Activated CD8-positive, alpha-beta memory T cell treated with anti-CD3 and anti-CD28 coated beads, Interleukin-2, amount 10 ng/mL, durations not matched to agents 7 days and 5 days (primary cell): Measurements from ENCODE around the gene CAMTA1. TPM values are rescaled to one million over a fixed set of nuclear protein-coding genes. Genes with fewer than 3 reads are reported as not detected.
"Not testable (repeated sequence)": the region's sequence is repeated elsewhere in the genome, so short reads cannot be mapped to it uniquely, and the experiment has no call there.

Experiments
- ATAC-seq: fragments of 150-1000 bp; cut with Tn5 transposase; one replicate; pipeline ENCODE4 v1.10.0; 2021; ENCODE audit warnings: moderate library complexity
- CTCF ChIA-PET: fragments of 350-600 bp; sonication (Branson Sonifier 250); formaldehyde crosslinking; loops from one replicate; lab custom pipeline; 2021; ENCODE audit warnings: antibody characterized with exemption; lab: Charles Lee
- DNase-seq: peaks from one replicate; pipeline ENCODE4 v3.0.0-alpha.2; 2020
- H3K27ac Mint-ChIP-seq: one replicate; pipeline ENCODE4 v1.8.0; 2021; ENCODE audit warnings: mild to moderate bottlenecking, mixed read lengths
- H3K27me3 Mint-ChIP-seq: one replicate; pipeline ENCODE4 v1.8.0; 2021; ENCODE audit warnings: mixed read lengths
- H3K36me3 Mint-ChIP-seq: one replicate; pipeline ENCODE4 v1.8.0; 2021; ENCODE audit warnings: mild to moderate bottlenecking, mixed read lengths
- H3K4me1 Mint-ChIP-seq: one replicate; pipeline ENCODE4 v1.8.0; 2021; ENCODE audit warnings: mixed read lengths
- H3K4me3 Mint-ChIP-seq: one replicate; pipeline ENCODE4 v1.8.0; 2021; ENCODE audit warnings: mild to moderate bottlenecking, moderate library complexity, mixed read lengths
- H3K9me3 Mint-ChIP-seq: one replicate; pipeline ENCODE4 v1.8.0; 2022; ENCODE audit warnings: low read depth, mixed read lengths
- total RNA-seq, 2 experiments: library from RNA; stranded (reverse); gene quantifications; one replicate each; pipeline ENCODE4 v1.2.3, GENCODE V29; 2021

CAMTA1 gene
- total RNA-seq, 2 experiments from 2014 or later: 42.8 to 43.2 TPM

- H3K27ac Mint-ChIP-seq: no peak overlapping the region
- ATAC-seq: no peak
These were observed 17.2 kb downstream of the CAMTA1 start for GRCh38 chr1:6802454-6802853.

GRCh38 chr1:6802893-6803292 is 17.6 kb downstream of the CAMTA1 start:
- H3K4me1 Mint-ChIP-seq: peaks cover 21% of the 10 kb centered on the region
- no peak for ATAC-seq
- no peak overlapping the region for H3K27ac Mint-ChIP-seq
- no peaks in the 10 kb centered on the region for H3K27me3 Mint-ChIP-seq
- DNase-seq: no peak
- H3K36me3 Mint-ChIP-seq: no peaks in the 10 kb centered on the region
- H3K4me3 Mint-ChIP-seq: no peak overlapping the region
- no peaks in the 10 kb centered on the region for H3K9me3 Mint-ChIP-seq
- CTCF ChIA-PET: interaction anchor here (1.1 kb wide), 1 partner anchor 267 kb away, joined by 3 read pairs; no protein-coding TSS in a partner anchor

More at GRCh38 chr1:6802454-6802853, 17.2 kb downstream of the CAMTA1 start:
- Mint-ChIP-seq H3K36me3 (no peaks in the 10 kb centered on the region), H3K27me3 (no peaks in the 10 kb centered on the region), H3K9me3 (no peaks in the 10 kb centered on the region), H3K4me1 (peaks cover 21% of the 10 kb centered on the region), H3K4me3 (no peak overlapping the region)
- CTCF ChIA-PET: interaction anchor here (1.1 kb wide), 1 partner anchor 268 kb away, joined by 3 read pairs; no protein-coding TSS in a partner anchor
- DNase-seq: no peak

- Mint-ChIP-seq H3K36me3 (no peaks in the 10 kb centered on the region), H3K27me3 (no peaks in the 10 kb centered on the region), H3K9me3 (no peaks in the 10 kb centered on the region), H3K27ac (no peak overlapping the region), H3K4me1 (peaks cover 21% of the 10 kb centered on the region), H3K4me3 (no peak overlapping the region)
- CTCF ChIA-PET: interaction anchor here (1.1 kb wide), 1 partner anchor 267 kb away, joined by 3 read pairs; no protein-coding TSS in a partner anchor
- no peak for DNase-seq
- ATAC-seq: no peak
These were observed 18.1 kb downstream of the CAMTA1 start for GRCh38 chr1:6803357-6803756.

GRCh38 chr1:6805004-6805416 is 19.8 kb downstream of the CAMTA1 start:
- CTCF ChIA-PET: no interaction called here
- Mint-ChIP-seq H3K27ac (no peak overlapping the region), H3K27me3 (no peaks in the 10 kb centered on the region), H3K9me3 (no peaks in the 10 kb centered on the region), H3K36me3 (no peaks in the 10 kb centered on the region), H3K4me1 (peaks cover 21% of the 10 kb centered on the region), H3K4me3 (no peak overlapping the region)
- ATAC-seq: no peak
- no peak for DNase-seq

GRCh38 chr1:6807782-6808181 is 22.5 kb downstream of the CAMTA1 start:
- H3K4me3 Mint-ChIP-seq: no peak overlapping the region
- CTCF ChIA-PET: interaction anchor here (1.1 kb wide), 1 partner anchor 107 kb away, joined by 3 read pairs; no protein-coding TSS in a partner anchor
- no peaks in the 10 kb centered on the region for H3K27me3 Mint-ChIP-seq
- no peak for ATAC-seq
- H3K4me1 Mint-ChIP-seq: peaks cover 21% of the 10 kb centered on the region
- no peak overlapping the region for H3K27ac Mint-ChIP-seq
- H3K9me3 Mint-ChIP-seq: no peaks in the 10 kb centered on the region
- no peak for DNase-seq
- H3K36me3 Mint-ChIP-seq: no peaks in the 10 kb centered on the region

- no peaks in the 10 kb centered on the region for H3K27me3 Mint-ChIP-seq
- H3K36me3 Mint-ChIP-seq: no peaks in the 10 kb centered on the region
- no peak for DNase-seq
- CTCF ChIA-PET: no interaction called here
- ATAC-seq: no peak
- H3K9me3 Mint-ChIP-seq: no peaks in the 10 kb centered on the region
- no peak overlapping the region for H3K4me3 Mint-ChIP-seq
- H3K4me1 Mint-ChIP-seq: peaks cover 14% of the 10 kb centered on the region
- H3K27ac Mint-ChIP-seq: no peak overlapping the region
These were observed 24.2 kb downstream of the CAMTA1 start for GRCh38 chr1:6809461-6809860.

GRCh38 chr1:6810146-6810734 is 25.0 kb downstream of the CAMTA1 start:
- H3K4me1 Mint-ChIP-seq, H3K27ac Mint-ChIP-seq, ATAC-seq, H3K36me3 Mint-ChIP-seq, H3K4me3 Mint-ChIP-seq, H3K27me3 Mint-ChIP-seq, H3K9me3 Mint-ChIP-seq, DNase-seq, CTCF ChIA-PET: not testable (repeated sequence)

- no peak overlapping the region for H3K4me3 Mint-ChIP-seq
- no peak overlapping the region for H3K27ac Mint-ChIP-seq
- DNase-seq (no peak), ATAC-seq (no peak)
- no peaks in the 10 kb centered on the region for H3K4me1 Mint-ChIP-seq
- no peaks in the 10 kb centered on the region for H3K36me3 Mint-ChIP-seq
- H3K27me3 Mint-ChIP-seq: no peaks in the 10 kb centered on the region
- H3K9me3 Mint-ChIP-seq: no peaks in the 10 kb centered on the region
- CTCF ChIA-PET: no interaction called here
These were observed 26.3 kb downstream of the CAMTA1 start for GRCh38 chr1:6811583-6811982.

- DNase-seq (no peak), ATAC-seq (no peak)
- Mint-ChIP-seq H3K27me3 (no peaks in the 10 kb centered on the region), H3K4me1 (no peaks in the 10 kb centered on the region), H3K27ac (no peak overlapping the region), H3K9me3 (no peaks in the 10 kb centered on the region), H3K4me3 (no peak overlapping the region), H3K36me3 (no peaks in the 10 kb centered on the region)
- CTCF ChIA-PET: no interaction called here
These were observed 27.9 kb downstream of the CAMTA1 start for GRCh38 chr1:6813165-6813564.

- no peaks in the 10 kb centered on the region for H3K27me3 Mint-ChIP-seq
- no peak overlapping the region for H3K27ac Mint-ChIP-seq
- ATAC-seq: no peak
- no peak for DNase-seq
- CTCF ChIA-PET: no interaction called here
- no peaks in the 10 kb centered on the region for H3K36me3 Mint-ChIP-seq
- H3K4me3 Mint-ChIP-seq: no peak overlapping the region
- no peaks in the 10 kb centered on the region for H3K9me3 Mint-ChIP-seq
- peaks cover 14% of the 10 kb centered on the region for H3K4me1 Mint-ChIP-seq
These were observed 30.5 kb downstream of the CAMTA1 start for GRCh38 chr1:6815726-6816125.

GRCh38 chr1:6819246-6820040 is 34.2 kb downstream of the CAMTA1 start:
- CTCF ChIA-PET: no interaction called here

GRCh38 chr1:6820899-6821298 is 35.6 kb downstream of the CAMTA1 start:
- DNase-seq (no peak), ATAC-seq (no peak)
- Mint-ChIP-seq H3K9me3 (no peaks in the 10 kb centered on the region), H3K4me1 (peaks cover 21% of the 10 kb centered on the region), H3K27ac (no peak overlapping the region), H3K4me3 (no peak overlapping the region), H3K27me3 (no peaks in the 10 kb centered on the region), H3K36me3 (peaks cover under 1% of the 10 kb centered on the region)
- CTCF ChIA-PET: no interaction called here

More at GRCh38 chr1:6819246-6820040, 34.2 kb downstream of the CAMTA1 start:
- no peak overlapping the region for H3K27ac Mint-ChIP-seq
- H3K36me3 Mint-ChIP-seq: no peaks in the 10 kb centered on the region
- H3K4me1 Mint-ChIP-seq: peaks cover 21% of the 10 kb centered on the region
- no peaks in the 10 kb centered on the region for H3K9me3 Mint-ChIP-seq
- H3K27me3 Mint-ChIP-seq: no peaks in the 10 kb centered on the region
- ATAC-seq (no peak), DNase-seq (no peak)
- H3K4me3 Mint-ChIP-seq: no peak overlapping the region

- H3K27ac Mint-ChIP-seq: no peak overlapping the region
- ATAC-seq (no peak), DNase-seq (no peak)
- CTCF ChIA-PET: no interaction called here
- H3K9me3 Mint-ChIP-seq: no peaks in the 10 kb centered on the region
- H3K36me3 Mint-ChIP-seq: peaks cover 3% of the 10 kb centered on the region
- no peak overlapping the region for H3K4me3 Mint-ChIP-seq
- peaks cover 21% of the 10 kb centered on the region for H3K4me1 Mint-ChIP-seq
- no peaks in the 10 kb centered on the region for H3K27me3 Mint-ChIP-seq
These were observed 37.5 kb downstream of the CAMTA1 start for GRCh38 chr1:6822530-6823359.
